HG03342 (cell line): Measurements from ENCODE around the gene FOXO6.

Source experiments
- ATAC-seq: cut with Tn5 transposase; IDR thresholded peaks from one replicate; pipeline ENCODE4 v1.9.1; 2021; ENCODE audit warnings: mild to moderate bottlenecking, moderate library complexity; ENCODE audit not compliant: unreplicated experiment

FOXO6 gene

DNA sequence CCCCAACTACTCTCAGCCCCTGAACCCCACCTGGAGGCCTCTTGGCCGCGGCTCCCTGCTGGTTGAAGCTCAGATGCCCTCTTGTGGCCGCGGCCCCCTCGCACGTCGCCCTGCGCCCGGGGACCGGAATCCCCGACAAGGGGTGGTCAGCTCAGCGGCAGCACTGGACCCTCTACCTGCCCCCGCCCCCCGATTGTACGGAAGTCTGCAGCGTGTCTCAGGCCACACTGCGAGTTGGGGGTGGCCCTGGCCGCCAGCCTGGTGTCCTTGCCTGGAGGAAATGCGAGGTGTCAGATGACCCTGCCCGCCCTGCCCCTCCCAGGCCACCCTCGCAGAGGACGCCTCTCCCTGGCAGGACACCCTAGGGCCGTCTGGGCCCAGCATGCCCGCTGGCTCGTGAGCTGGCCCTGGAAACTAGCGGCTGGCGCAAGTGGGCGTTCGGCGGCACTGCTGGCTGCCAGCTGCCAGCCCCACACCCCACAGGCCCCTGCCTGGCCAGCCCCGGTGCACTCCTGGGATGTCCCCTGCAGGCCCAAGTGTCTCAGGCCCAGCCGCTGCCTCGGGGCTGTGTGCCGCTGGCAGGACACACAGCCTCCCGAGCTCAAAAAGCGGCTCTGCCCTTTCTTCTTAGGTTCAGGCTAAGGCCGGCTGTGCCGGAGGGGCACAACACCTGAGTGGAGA, 62.4 kb downstream of the FOXO6 start:
- no peak for ATAC-seq

DNA sequence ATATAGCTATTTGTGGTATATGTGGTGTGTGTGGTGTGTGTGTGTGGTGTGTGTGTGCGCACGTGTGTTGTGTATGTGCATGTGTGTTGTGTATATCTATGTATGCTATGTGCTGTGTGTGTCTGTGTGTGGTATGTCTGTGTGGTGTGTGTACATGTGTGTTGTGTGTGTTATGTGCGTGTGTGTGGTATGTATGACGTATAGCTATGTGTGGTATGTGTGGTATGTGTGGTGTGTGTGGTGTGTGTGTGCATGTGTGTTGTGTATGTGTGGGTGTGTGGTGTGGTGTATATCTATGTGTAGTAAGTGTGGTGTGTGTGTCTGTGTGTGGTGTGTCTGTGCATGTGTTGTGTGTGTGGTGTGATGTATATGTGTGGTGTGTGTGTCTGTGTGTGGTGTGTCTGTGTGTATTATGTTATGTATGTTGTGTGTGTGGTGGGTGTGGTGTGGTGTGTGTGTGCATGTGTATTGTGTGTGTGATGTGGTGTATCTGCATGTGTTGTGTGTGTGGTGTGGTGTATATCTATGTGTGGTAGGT, 63.4 kb downstream of the FOXO6 start:
- no peak for ATAC-seq

DNA sequence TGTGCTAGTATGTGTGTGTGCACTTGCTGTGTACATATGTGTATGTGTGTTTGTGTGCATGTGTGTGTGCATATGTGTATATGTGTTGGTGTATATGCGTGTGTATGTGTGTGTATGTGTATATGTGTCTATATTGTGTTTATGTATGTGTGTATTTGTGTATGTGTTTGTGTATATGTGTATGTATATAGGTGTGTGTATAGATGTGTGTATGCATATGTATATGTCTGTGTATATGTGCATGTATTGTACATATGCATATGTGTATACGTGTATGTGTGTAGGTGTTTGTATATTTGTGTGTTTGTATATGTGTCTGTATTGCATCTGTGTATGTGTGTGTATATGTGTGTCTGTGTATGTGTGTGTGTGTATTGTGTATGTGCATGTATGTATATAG, 64.1 kb downstream of the FOXO6 start:
- ATAC-seq = no peak

- no peak for ATAC-seq
Measured at GRCh38 chr1:41426201-41426890, 65.1 kb downstream of the FOXO6 start.

DNA sequence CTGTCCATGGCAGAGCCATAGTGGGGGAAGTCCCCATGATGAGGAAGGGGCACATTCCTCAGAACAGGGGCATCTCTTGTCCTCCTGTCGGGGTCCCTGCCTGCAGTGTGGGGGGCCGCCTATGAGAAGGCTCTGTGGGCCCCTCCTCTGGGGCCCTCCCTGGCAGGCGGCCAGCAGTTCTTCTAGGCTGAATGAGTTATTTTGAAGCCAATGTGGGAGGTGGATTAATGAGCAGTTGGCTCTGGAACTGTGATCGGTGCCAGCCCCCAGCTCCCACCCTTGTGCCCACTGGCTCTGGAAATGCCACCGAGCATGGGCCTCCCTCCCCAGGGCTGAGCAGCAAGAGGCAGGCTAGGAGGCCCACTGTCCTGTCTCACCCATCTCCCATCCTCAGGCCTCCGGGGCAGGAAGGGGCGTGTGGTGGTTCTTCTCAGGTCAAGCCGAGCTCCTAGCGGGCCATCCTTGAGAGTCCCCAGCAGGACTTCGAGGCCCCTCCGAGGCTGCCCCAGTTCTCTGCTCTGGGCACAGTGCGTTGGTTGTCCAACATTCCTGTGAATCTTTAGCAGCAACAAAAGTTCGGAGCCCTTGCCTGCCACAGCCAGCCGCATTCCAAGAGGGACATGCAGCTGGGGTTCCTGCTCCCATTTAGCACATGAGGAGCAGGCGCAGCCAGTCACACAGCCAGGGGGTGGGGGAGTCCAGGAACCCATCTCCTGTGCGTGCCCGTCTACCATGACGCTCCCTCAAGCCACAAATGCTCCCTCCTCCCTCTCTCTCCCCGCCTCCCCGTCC, 66.1 kb downstream of the FOXO6 start:
- no peak for ATAC-seq

DNA sequence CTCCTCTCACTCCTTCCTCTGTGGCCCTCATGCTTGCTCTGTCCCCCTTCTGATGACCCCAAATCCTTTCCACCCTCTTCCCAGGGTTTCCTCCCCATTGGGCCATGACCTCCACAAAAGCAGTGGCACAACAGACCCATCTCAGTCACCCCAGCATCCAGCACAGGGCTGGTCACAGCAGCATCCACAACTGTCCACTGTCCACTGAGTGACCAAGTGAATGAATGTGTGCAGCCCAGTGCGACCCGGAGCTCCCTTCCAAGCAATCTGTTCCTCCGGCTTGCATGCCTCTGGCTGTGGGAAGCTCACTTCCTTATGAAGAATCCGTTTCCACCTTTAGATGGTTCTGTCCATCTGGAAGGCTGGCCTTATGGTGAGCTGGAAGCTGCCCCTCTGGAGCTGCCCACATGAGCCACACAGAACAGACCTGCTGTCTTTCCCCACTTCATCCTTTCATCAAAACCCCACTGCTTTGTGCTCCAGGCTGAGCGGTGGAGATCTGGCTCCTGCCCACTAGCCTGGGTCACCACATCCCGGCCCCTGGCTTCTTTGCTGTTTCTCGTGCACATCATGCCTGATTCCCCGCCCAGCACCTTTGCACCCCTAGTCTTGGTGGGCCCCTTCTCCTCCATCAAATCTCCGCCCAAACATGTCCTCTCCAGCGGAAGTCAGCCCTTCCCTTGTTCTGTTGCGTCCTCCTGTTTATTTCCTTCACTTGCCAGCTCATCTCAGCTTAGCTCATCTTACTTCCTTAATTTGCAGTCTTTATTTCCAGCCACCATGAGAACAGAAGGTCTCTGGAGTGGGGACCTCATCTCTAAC, 66.9 kb downstream of the FOXO6 start:
- ATAC-seq = no peak

GRCh38 chr1:41428738-41429640, 67.8 kb downstream of the FOXO6 start:
- ATAC-seq = no peak

DNA sequence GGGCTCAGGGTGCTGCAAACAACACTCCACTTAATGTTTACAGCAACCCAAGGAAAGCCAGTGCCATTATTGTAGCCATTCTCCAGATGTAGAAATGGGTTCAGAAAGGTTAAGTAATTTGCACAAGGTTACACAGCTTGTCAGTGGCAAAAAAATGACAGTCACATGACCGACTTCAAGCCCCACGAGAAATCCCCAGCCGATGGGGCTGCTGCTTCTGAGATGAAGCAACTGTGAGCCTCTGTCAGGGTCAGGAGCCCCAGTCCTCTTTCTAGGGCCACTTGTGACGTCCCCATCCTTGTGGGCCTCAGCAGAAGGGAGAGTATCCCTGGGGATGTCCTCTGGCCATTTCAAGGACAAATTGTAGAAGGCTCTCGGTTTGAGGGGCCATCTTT, 68.4 kb downstream of the FOXO6 start:
- ATAC-seq = no peak

GRCh38 chr1:41430069-41430468, 68.8 kb downstream of the FOXO6 start:
- no peak for ATAC-seq

GRCh38 chr1:41430582-41430981, 69.3 kb downstream of the FOXO6 start:
- ATAC-seq = no peak

DNA sequence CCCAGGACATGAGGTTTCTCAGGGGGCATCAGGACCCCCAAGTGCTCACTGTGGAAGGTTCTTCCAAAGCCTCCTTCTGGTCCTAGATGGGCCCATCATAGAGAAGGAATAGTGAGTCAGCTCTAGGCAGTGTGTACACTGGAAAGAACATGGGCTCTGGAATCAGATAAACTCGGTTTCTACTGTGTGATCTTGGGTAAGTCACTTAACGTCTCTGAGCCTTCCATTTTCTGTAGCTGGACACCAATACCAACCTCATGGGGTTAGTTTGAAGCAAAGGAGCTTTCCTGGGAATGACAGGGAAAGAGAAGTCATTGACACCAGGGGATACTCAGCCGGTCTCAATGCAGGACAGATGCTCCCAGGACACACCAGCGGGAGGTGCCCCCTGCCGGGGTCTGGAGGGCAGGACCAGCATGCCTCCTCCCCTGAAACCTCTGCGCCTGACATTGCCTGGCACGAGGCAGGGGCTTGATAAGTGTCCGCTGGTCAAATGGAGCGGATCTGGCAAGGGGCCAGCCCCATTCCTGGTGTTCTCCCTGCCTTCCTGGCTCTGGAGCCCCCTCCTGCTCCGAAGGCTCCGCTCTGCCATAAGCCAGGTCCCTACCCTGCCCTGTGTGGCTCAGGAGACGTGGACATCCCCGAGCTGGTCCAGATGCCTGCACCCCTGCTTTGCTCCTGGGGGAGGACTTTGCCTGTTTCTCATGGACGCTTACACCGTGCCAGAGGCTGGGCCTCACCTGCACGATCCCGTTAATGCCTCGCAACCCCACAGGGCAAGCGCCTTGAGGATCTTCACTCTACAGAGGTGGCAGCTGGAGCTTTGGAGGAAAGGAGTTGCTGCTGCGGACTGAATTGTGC, 70.5 kb downstream of the FOXO6 start:
- ATAC-seq = no peak
